ENCODE data around the gene ACVRL1. TPM values are rescaled to one million over a fixed set of nuclear protein-coding genes. Genes with fewer than 3 reads are reported as not detected.

Gene ACVRL1
- total RNA-seq, 1 experiment from 2014 or later, result not detected

DNA sequence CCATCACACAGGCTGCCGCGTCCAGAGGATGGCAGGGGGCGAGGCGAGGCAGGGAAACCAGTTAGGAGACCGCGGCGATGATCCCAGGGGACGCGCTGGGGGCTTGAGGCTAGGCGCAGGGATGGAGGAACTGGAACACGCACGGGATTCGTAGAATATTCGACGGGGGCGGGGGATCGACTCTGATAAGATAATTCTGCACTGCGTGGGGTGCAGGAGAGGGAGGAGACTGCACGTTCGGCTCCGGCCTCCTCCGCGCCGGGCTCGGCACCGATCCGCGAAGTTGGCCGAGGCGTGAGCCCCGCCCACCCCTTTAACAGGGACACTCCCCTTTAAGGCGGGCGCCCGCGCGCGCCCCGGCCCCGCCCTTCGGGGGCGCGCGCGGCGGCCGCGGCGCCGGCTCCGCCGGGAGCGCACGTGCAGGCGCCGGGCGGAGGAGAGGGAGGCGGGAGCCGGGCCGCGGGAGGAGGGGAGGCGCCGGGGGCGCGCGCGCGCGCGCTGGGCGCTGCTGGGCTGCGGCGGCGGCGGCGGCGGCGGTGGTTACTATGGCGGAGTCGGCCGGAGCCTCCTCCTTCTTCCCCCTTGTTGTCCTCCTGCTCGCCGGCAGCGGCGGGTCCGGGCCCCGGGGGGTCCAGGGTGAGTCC lies 44.0 kb downstream of the ACVRL1 start, which contains the start of gene ACVR1B:
ACVR1B (plus strand) TSS at position 501 of the 644 bp plus-strand sequence; CDS start at position 546, 45 bp downstream.
- Mint-ChIP-seq H3K9me3 (ENCODE audit: unreplicated experiment) (no peaks in the 10 kb centered on the region), H3K36me3 (ENCODE audit: insufficient read depth, unreplicated experiment) (no peaks in the 10 kb centered on the region), H3K27me3 (ENCODE audit: insufficient read depth, unreplicated experiment) (peaks cover 12% of the 10 kb centered on the region), H3K27ac (ENCODE audit: low read depth, unreplicated experiment) (peak within 1 kb of the TSS; percentile 87), H3K4me3 (ENCODE audit: unreplicated experiment) (peak within 1 kb of the TSS; percentile 89), H3K4me1 (ENCODE audit: insufficient read depth, unreplicated experiment) (peaks cover 36% of the 10 kb centered on the region)
- intact Hi-C loops (cut with micrococcal nuclease), result no loop called here
- POLR2A ChIA-PET, result interaction anchor here (0.6 to 2.7 kb wide), 7 partner anchors 11 to 181 kb away, joined by 3 to 13 read pairs (median 4); no protein-coding TSS in a partner anchor
- TF ChIP-seq, protein P1, sequence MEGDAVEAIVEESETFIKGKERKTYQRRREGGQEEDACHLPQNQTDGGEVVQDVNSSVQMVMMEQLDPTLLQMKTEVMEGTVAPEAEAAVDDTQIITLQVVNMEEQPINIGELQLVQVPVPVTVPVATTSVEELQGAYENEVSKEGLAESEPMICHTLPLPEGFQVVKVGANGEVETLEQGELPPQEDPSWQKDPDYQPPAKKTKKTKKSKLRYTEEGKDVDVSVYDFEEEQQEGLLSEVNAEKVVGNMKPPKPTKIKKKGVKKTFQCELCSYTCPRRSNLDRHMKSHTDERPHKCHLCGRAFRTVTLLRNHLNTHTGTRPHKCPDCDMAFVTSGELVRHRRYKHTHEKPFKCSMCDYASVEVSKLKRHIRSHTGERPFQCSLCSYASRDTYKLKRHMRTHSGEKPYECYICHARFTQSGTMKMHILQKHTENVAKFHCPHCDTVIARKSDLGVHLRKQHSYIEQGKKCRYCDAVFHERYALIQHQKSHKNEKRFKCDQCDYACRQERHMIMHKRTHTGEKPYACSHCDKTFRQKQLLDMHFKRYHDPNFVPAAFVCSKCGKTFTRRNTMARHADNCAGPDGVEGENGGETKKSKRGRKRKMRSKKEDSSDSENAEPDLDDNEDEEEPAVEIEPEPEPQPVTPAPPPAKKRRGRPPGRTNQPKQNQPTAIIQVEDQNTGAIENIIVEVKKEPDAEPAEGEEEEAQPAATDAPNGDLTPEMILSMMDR (IDR thresholded peaks at IDR 0.05; ENCODE audit: unreplicated experiment), result no peak
- peak; percentile 82 for DNase-seq (ENCODE audit: unreplicated experiment)
- BruUV-seq (replicated peaks), result no TSS peak
- CTCF ChIA-PET, result interaction anchor here (2.4 kb wide), 1 partner anchor 20 kb away, joined by 7 read pairs; no protein-coding TSS in a partner anchor

DNA sequence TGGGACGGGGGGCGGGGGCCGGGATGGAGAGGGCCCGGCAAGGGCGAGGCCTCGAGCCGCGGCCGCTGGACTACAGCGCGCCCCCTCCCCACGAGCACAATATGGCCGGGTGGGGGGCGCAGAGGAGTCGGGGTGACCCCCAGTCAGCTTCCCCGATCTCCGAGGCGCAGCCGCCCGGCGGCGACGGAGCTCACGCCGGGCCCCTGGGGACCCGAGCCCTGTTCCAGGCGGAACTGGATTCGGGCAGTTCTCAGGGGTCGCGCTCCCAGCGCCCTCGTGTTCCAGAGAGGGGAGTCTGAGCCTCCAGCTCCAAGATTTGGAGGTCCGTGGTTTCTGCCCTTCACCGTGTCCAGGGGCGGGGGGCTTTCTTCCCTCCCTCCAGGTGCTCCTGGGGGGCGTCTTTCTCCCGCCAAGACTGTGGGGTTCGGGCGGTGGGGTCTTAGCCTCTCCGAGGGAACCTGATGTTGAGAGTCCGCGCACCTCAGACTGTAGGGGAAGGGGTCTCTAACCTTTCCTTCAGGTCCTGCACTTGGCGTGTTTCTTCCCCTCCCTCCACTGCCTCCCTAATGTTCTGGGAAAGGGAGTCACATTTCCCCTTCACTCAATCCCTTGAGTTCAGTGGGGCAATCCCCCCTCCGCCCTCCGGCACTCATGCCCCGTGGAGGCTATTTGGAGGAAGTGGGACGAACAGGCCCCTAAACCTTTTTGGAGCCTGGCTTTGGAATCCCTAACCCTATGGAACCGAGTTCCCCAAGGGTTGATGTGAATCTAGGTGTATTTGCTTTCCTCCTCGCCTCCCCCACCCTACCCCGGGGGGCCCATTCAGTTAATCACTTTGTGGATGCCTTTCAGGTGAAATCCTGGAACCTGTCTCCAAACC lies 44.8 kb downstream of the ACVRL1 start:
- BruUV-seq (replicated peaks), result no TSS peak
- ChIA-PET CTCF (no interaction called here), POLR2A (interaction anchor here (0.6 to 2.7 kb wide), 4 partner anchors 10 to 1165 kb away, joined by 3 to 13 read pairs (median 3); no protein-coding TSS in a partner anchor)
- H3K27ac Mint-ChIP-seq (ENCODE audit: low read depth, unreplicated experiment), result peak overlapping the region; percentile 87
- intact Hi-C loops (cut with micrococcal nuclease), result no loop called here
- H3K27me3 Mint-ChIP-seq (ENCODE audit: insufficient read depth, unreplicated experiment), result peaks cover 12% of the 10 kb centered on the region
- H3K36me3 Mint-ChIP-seq (ENCODE audit: insufficient read depth, unreplicated experiment), result no peaks in the 10 kb centered on the region
- no peak for DNase-seq (ENCODE audit: unreplicated experiment)
- H3K4me1 Mint-ChIP-seq (ENCODE audit: insufficient read depth, unreplicated experiment), result peaks cover 36% of the 10 kb centered on the region
- TF ChIP-seq, protein P1 (IDR thresholded peaks at IDR 0.05; ENCODE audit: unreplicated experiment), result no peak
- H3K9me3 Mint-ChIP-seq (ENCODE audit: unreplicated experiment), result no peaks in the 10 kb centered on the region
- peak overlapping the region; percentile 89 for H3K4me3 Mint-ChIP-seq (ENCODE audit: unreplicated experiment)

DNA sequence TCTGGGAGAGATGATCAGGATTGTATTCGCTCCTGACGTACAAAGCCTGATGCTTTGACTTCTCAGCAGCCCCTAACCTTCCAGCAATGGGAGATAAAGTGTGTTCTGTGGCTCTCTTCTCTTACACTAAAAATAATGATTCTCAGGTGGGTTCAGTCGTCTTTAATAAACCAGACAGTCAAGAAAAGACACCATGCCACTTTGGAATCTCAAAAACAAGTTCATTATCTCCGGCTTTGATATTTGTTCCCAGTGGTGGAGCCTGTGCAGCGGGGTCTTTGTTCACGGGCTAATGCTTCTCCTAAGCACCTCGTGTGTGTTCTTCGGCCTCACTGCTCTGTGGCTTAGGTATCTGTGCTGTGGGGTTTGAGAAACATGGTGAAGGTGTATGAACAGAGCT lies 45.8 kb downstream of the ACVRL1 start:
- H3K9me3 Mint-ChIP-seq (ENCODE audit: unreplicated experiment), result no peaks in the 10 kb centered on the region
- H3K27me3 Mint-ChIP-seq (ENCODE audit: insufficient read depth, unreplicated experiment), result peaks cover 12% of the 10 kb centered on the region
- BruUV-seq (replicated peaks), result TSS peak; percentile 26
- peaks cover 36% of the 10 kb centered on the region for H3K4me1 Mint-ChIP-seq (ENCODE audit: insufficient read depth, unreplicated experiment)
- DNase-seq (ENCODE audit: unreplicated experiment), result no peak
- TF ChIP-seq, protein P1 (IDR thresholded peaks at IDR 0.05; ENCODE audit: unreplicated experiment), result no peak
- intact Hi-C loops (cut with micrococcal nuclease), result no loop called here
- ChIA-PET CTCF (interaction anchor here (0.7 kb wide), 1 partner anchor 69 kb away, joined by 4 read pairs; no protein-coding TSS in a partner anchor), POLR2A (interaction anchor here (0.7 to 2.3 kb wide), 3 partner anchors 9 to 80 kb away, joined by 5 to 9 read pairs (median 5); no protein-coding TSS in a partner anchor)
- peak overlapping the region; percentile 87 for H3K27ac Mint-ChIP-seq (ENCODE audit: low read depth, unreplicated experiment)
- H3K36me3 Mint-ChIP-seq (ENCODE audit: insufficient read depth, unreplicated experiment), result no peaks in the 10 kb centered on the region
- H3K4me3 Mint-ChIP-seq (ENCODE audit: unreplicated experiment), result peak overlapping the region; percentile 89

DNA sequence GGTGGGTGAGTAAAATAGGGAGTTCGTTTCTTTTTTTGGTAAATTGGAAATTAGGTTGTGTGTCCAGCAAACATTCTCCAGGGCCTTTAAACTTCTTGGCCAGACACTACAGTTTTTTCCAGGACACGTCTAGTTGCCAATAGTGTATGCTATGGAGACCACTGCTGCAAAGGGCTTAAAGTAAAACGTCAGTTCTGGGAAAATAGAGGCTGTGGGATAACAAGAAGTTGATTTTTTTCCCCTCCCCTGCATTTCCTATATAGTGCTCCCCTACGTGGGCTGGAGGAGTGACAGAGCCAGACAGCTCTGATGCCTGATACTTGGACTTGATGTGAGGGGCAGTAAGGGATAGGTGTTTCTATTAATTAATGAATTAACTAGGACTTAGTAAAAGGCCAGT lies 46.6 kb downstream of the ACVRL1 start:
- H3K9me3 Mint-ChIP-seq (ENCODE audit: unreplicated experiment), result no peaks in the 10 kb centered on the region
- peak overlapping the region; percentile 39 for H3K27ac Mint-ChIP-seq (ENCODE audit: low read depth, unreplicated experiment)
- POLR2A ChIA-PET, result interaction anchor here (1.0 to 3.3 kb wide), 4 partner anchors 8 to 79 kb away, joined by 3 to 39 read pairs (median 7); no protein-coding TSS in a partner anchor
- intact Hi-C loops (cut with micrococcal nuclease), result no loop called here
- DNase-seq (ENCODE audit: unreplicated experiment), result no peak
- no peak overlapping the region for H3K4me3 Mint-ChIP-seq (ENCODE audit: unreplicated experiment)
- H3K4me1 Mint-ChIP-seq (ENCODE audit: insufficient read depth, unreplicated experiment), result peaks cover 37% of the 10 kb centered on the region
- TF ChIP-seq, protein P1 (IDR thresholded peaks at IDR 0.05; ENCODE audit: unreplicated experiment), result no peak
- no TSS peak for BruUV-seq (replicated peaks)
- no peaks in the 10 kb centered on the region for H3K36me3 Mint-ChIP-seq (ENCODE audit: insufficient read depth, unreplicated experiment)
- CTCF ChIA-PET, result no interaction called here
- H3K27me3 Mint-ChIP-seq (ENCODE audit: insufficient read depth, unreplicated experiment), result peaks cover 12% of the 10 kb centered on the region
